PFSK-1 (cell line): ENCODE results near the gene SH3RF1.

Experiments used
- FOXP2 ChIP-seq: optimal IDR thresholded peaks from 2 replicates; pipeline ENCODE3; 2011; ENCODE audit warnings: borderline replicate concordance, control low read depth, inconsistent platforms; ENCODE audit not compliant: insufficient read depth; ENCODE audit errors: extremely low read length, extremely low read depth
- POLR2AphosphoS5 ChIP-seq: IDR thresholded peaks from 2 replicates; pipeline ENCODE4 v1.6.1; 2012; ENCODE audit warnings: low read depth, mild to moderate bottlenecking, control low read depth, low read length, moderate library complexity
- SIN3A ChIP-seq: IDR thresholded peaks from 2 replicates; pipeline ENCODE4 v1.6.1; 2012; ENCODE audit warnings: mild to moderate bottlenecking, low read length, moderate library complexity, borderline replicate concordance; ENCODE audit not compliant: insufficient read depth
- TAF1 ChIP-seq: IDR thresholded peaks from 2 replicates; pipeline ENCODE4 v1.6.1; 2012; ENCODE audit warnings: low read length, control low read depth, borderline replicate concordance; ENCODE audit not compliant: insufficient read depth

DNA sequence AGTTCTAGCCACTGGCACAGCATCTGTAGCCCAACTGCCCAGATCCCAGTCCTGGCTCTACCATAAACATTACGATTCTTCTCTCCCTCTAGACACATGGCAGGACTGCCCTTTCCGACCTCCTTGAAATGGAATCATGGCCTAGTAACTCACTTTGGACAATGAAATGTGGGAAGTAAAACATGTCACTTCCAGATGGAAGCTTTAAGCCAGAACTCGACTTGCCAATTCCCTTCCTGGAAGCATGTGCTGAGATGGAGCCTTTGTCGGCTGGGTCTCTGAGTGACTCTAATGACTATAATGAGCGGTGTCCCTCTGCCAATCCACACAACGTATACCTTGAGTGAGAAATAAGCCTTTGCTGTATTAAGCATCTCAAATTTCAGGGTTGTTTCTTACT is 34.7 kb downstream of the SH3RF1 start:
- TF ChIP-seq POLR2AphosphoS5: no peak
- TF ChIP-seq TAF1: no peak
- TF ChIP-seq SIN3A: no peak
- TF ChIP-seq FOXP2: no peak
